Fibroblast of skin of scalp (primary cell): ENCODE data around the gene CLPX. TPM values are rescaled to one million over a fixed set of nuclear protein-coding genes. Genes with fewer than 3 reads are reported as not detected.
"Not testable (repeated sequence)": the region's sequence is repeated elsewhere in the genome, so short reads cannot be mapped to it uniquely, and the experiment has no call there.

Experiments used
- DNase-seq: peaks from one replicate; pipeline ENCODE4 v3.0.0-alpha.2; 2013
- polyA plus RNA-seq, 2 experiments: library from polyadenylated mRNA; unstranded; fragments of 120-200 nt; gene quantifications; one replicate each; pipeline ENCODE4 v1.2.1, GENCODE V29; 2013; ENCODE audit not compliant: insufficient read length in 2 of 2

The CLPX gene
- polyA plus RNA-seq (2013, experiment 1 of 2; ENCODE audit: insufficient read length): 31.9 TPM
- polyA plus RNA-seq (2013, experiment 2 of 2; ENCODE audit: insufficient read length): 30.9 TPM

GRCh38 chr15:65184868-65185717, at the start of gene CLPX:
Gene CLPX, minus strand, starts transcription at chr15:65185342. Its CDS starts 189 bp downstream, at chr15:65185153.
- DNase-seq: peak; percentile 94

- DNase-seq: no peak
These were observed 48.6 kb upstream of the CLPX start for GRCh38 chr15:65233696-65234095.

- DNase-seq: no peak
These were observed 47.4 kb upstream of the CLPX start for GRCh38 chr15:65232520-65232919.

- DNase-seq: no peak
These were observed 46.2 kb upstream of the CLPX start for GRCh38 chr15:65231306-65231705.

- not testable (repeated sequence) for DNase-seq
These were observed 41.8 kb upstream of the CLPX start for GRCh38 chr15:65226901-65227300.

DNA sequence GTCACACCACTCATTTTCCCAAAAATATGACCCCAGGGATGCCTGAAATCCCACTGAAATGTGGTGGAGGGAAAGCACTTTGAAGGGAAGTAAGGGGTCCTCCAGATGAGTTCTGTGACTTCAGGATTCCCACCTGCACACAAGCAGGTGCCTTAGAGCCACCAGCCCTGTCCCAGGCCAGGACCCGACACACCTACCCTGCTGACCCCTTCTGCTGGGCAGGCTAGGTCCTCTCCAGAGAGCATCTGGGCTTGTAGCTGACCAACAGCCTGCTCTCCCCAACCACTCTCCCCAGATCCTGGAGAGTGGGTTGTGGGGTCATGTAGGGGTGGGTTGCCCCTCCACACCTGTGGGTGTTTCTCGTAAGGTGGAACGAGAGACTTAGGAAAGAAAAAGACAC, 41.1 kb upstream of the CLPX start:
- no peak for DNase-seq

DNA sequence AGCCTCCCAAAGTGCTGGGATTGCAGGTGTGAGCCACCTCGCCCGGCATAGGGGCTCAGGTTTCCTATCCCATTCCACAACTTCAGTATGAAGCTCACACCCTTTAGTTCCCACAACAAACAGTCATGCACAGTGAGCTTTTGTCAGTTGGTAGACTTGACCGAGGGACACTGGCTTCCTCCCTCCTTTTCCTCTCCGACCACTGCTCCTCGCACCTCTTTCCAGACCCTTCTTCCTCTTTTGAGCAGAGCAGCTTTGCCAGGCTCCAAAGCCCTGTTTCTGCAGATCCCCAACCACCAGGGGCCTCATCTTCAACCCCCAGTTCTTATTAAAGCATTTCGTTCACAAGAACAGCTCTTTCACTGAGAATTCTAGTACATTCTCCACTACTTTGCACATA, 38.9 kb upstream of the CLPX start:
- DNase-seq: no peak

GRCh38 chr15:65222891-65223290, 37.7 kb upstream of the CLPX start:
- no peak for DNase-seq

GRCh38 chr15:65221697-65222096, 36.6 kb upstream of the CLPX start:
- no peak for DNase-seq

GRCh38 chr15:65219137-65219536, 34.0 kb upstream of the CLPX start:
- DNase-seq: no peak

GRCh38 chr15:65217526-65218482, 32.7 kb upstream of the CLPX start:
- DNase-seq: no peak

DNA sequence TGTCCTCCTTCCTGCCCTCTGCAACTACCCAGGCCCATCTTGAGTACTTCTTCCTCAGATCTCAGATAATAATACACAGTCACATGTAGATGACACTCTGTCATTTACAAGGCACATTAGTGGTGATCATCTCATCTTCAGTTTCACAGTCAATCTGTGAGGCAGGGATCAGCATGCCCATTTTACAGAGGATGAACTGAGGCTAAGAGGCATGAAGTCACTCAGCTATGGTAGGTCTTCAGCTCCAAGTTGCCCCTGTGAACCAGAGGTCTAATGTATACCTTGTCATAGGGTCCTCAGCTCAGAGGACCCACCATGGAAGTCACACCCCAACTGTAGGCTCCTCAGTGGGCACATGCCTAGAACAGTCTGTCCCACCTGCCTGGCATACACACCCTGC, 30.4 kb upstream of the CLPX start:
- no peak for DNase-seq

DNA sequence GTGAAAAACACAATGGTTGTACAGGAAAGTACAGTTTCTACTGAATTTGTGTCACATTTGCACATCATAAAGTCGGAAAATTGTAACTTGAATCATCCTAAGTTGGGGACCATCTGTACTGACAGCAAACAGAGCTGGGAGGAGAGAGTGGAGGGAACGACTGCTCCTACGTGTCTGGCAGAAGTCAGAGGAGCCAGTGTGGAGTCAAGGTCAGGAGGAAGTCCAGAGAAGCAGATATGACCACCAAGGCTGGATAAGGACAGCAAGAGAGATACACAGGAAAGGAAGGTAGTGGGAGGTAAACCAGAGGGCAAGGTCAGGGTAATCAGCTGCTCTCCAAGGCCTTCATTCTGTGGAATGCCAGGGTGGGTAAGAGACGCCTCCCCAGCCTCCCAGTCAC, 28.9 kb upstream of the CLPX start:
- DNase-seq: no peak

- no peak for DNase-seq
These were observed 28.1 kb upstream of the CLPX start for GRCh38 chr15:65213241-65213640.

GRCh38 chr15:65212097-65212496, 27.0 kb upstream of the CLPX start:
- DNase-seq: peak; percentile 7

- DNase-seq: peak; percentile 67
These were observed 26.4 kb upstream of the CLPX start for GRCh38 chr15:65211482-65211982.

- DNase-seq: no peak
These were observed 25.8 kb upstream of the CLPX start, which contains the start of gene CILP for GRCh38 chr15:65210770-65211481. Gene CILP, minus strand, starts transcription at chr15:65211473. Its CDS starts 1,718 bp downstream, at chr15:65209755.

GRCh38 chr15:65209701-65210643, 24.8 kb upstream of the CLPX start:
- DNase-seq: no peak

- no peak for DNase-seq
These were observed 23.5 kb upstream of the CLPX start for GRCh38 chr15:65208647-65209046.

- DNase-seq: no peak
These were observed 22.2 kb upstream of the CLPX start for GRCh38 chr15:65207280-65207840.

- DNase-seq: no peak
These were observed 21.6 kb upstream of the CLPX start for GRCh38 chr15:65206750-65207149.
